ENCODE data around the gene BBS9.
A peak's percentile ranks its signal among the peaks of the same experiment; 100 is the strongest.

GRCh38 chr7:33459340-33459751 lies 330.0 kb downstream of the BBS9 start:
- TF ChIP-seq CTCF (IDR thresholded peaks at IDR 0.05) (peak; percentile 7 to 44 (median 34)), POLR2A (IDR thresholded peaks at IDR 0.05) (no peak)

Measured in right lobe of liver (tissue), 4 donors.